SW480 (cell line): Measurements from ENCODE around the gene TIMP3.

Source experiments
- DNase-seq: peaks from one replicate; pipeline ENCODE4 v3.0.0-alpha.2; 2016; ENCODE audit warnings: low spot score

Gene TIMP3

GRCh38 chr22:32786027-32786418, 15.5 kb upstream of the TIMP3 start:
- no peak for DNase-seq

GRCh38 chr22:32788904-32789624, 12.4 kb upstream of the TIMP3 start:
- peak; percentile 65 for DNase-seq

GRCh38 chr22:32789797-32790620, 11.5 kb upstream of the TIMP3 start:
- no peak for DNase-seq

- DNase-seq: no peak
Observed at GRCh38 chr22:32791056-32791455, 10.4 kb upstream of the TIMP3 start.

GRCh38 chr22:32791485-32791884, 10.0 kb upstream of the TIMP3 start:
- no peak for DNase-seq

GRCh38 chr22:32793589-32793988, 7.9 kb upstream of the TIMP3 start:
- no peak for DNase-seq

- no peak for DNase-seq
Observed at GRCh38 chr22:32794449-32795213, 6.9 kb upstream of the TIMP3 start.

- no peak for DNase-seq
Observed at GRCh38 chr22:32795214-32795596, 6.3 kb upstream of the TIMP3 start.

GRCh38 chr22:32796865-32797573, 4.5 kb upstream of the TIMP3 start:
- DNase-seq: peak; percentile 70

- no peak for DNase-seq
Observed at GRCh38 chr22:32799496-32799895, 2.0 kb upstream of the TIMP3 start.

GRCh38 chr22:32800158-32800882, 1.2 kb upstream of the TIMP3 start:
- no peak for DNase-seq

GRCh38 chr22:32800994-32801536, 440 bp upstream of the TIMP3 start:
- DNase-seq: no peak

GRCh38 chr22:32802237-32802765, 796 bp downstream of the TIMP3 start:
- no peak for DNase-seq

- no peak for DNase-seq
Observed at GRCh38 chr22:32803020-32803737, 1.7 kb downstream of the TIMP3 start.

- no peak for DNase-seq
Observed at GRCh38 chr22:32803738-32804435, 2.4 kb downstream of the TIMP3 start.

GRCh38 chr22:32804531-32805360, 3.2 kb downstream of the TIMP3 start:
- DNase-seq: no peak

- DNase-seq: no peak
Observed at GRCh38 chr22:32805361-32805881, 3.9 kb downstream of the TIMP3 start.

- no peak for DNase-seq
Observed at GRCh38 chr22:32806296-32806695, 4.8 kb downstream of the TIMP3 start.
